ENCODE data around the gene TMEM106C. TPM values are rescaled to one million over a fixed set of nuclear protein-coding genes. Genes with fewer than 3 reads are reported as not detected.

The TMEM106C gene
- total RNA-seq (10 to 100 TPM; 31.1 to 87.5 (median 55.0) TPM), polyA plus RNA-seq (100 to 1,000 TPM in 1 of 2 donors, 10 to 100 TPM in 1; 52.0 to 110 TPM)
- long read RNA-seq, donor 1, transcript TMEM106C-202 (8 exons, 1,515 nt) = minor isoform, 10 of 312 reads
- long read RNA-seq, donor 1, transcript TMEM106C-201 (8 exons, 1,394 nt) = minor isoform, 75 of 312 reads
- long read RNA-seq, donor 1, transcript TMEM106C-220 (8 exons, 810 nt) = major isoform, 166 of 312 reads
- long read RNA-seq, donor 1, partial matches to known transcripts = 36 of 312 reads
- long read RNA-seq, donor 1, other reads (novel, unspliced or antisense) = 17 of 312 reads
- long read RNA-seq, donor 2, transcript TMEM106C-201 (8 exons, 1,394 nt) = minor isoform, 5 of 33 reads
- long read RNA-seq, donor 2, transcript TMEM106C-220 (8 exons, 810 nt) = major isoform, 24 of 33 reads
- long read RNA-seq, donor 2, partial matches to known transcripts = 0 of 33 reads
- long read RNA-seq, donor 2, other reads (novel, unspliced or antisense) = 0 of 33 reads
- long read RNA-seq, donor 3, transcript TMEM106C-220 (8 exons, 810 nt) = major isoform, 29 of 51 reads
- long read RNA-seq, donor 3, transcript TMEM106C-201 (8 exons, 1,394 nt) = minor isoform, 17 of 51 reads
- long read RNA-seq, donor 3, partial matches to known transcripts = 2 of 51 reads
- long read RNA-seq, donor 3, other reads (novel, unspliced or antisense) = 0 of 51 reads

- Histone ChIP-seq H3K27me3 (no peaks in the 10 kb centered on the region), H3K36me3 (no peaks in the 10 kb centered on the region), H3K4me1 (ENCODE audit: insufficient read depth) (peaks cover 4% of the 10 kb centered on the region), H3K27ac (peak within 1 kb of the TSS; percentile 73 to 86), H3K4me3 (peak within 1 kb of the TSS; percentile 81), H3K9me3 (no peaks in the 10 kb centered on the region)
- intact Hi-C loops (cut with DNase I) = no loop called here
- 0 to 1% (median 0%) methylated on average over 49 to 59 of the region's 59 CpGs for WGBS, 3 donors
- TF ChIP-seq EP300 (IDR thresholded peaks at IDR 0.05) (no peak), POLR2A (IDR thresholded peaks at IDR 0.05) (peak; percentile 28), CTCF (IDR thresholded peaks at IDR 0.05) (peak; percentile 94 to 96 (median 95))
- peak; percentile 90 to 97 (median 93) for DNase-seq
Observed at GRCh38 chr12:47963340-47964040, at the start of gene TMEM106C. Gene TMEM106C (plus strand): TSS chr12:47963596. CDS start chr12:47964237, 641 bp downstream.

GRCh38 chr12:47920913-47921312 is 42.5 kb upstream of the TMEM106C start:
- intact Hi-C loops (cut with DNase I) = no loop called here
- 59 to 67% (median 60%) methylated on average over 6 of the region's 6 CpGs for WGBS, 3 donors
- no peak for DNase-seq
- Histone ChIP-seq H3K27me3 (no peaks in the 10 kb centered on the region), H3K36me3 (no peaks in the 10 kb centered on the region), H3K9me3 (no peaks in the 10 kb centered on the region), H3K27ac (no peak overlapping the region), H3K4me3 (no peak overlapping the region), H3K4me1 (ENCODE audit: insufficient read depth) (no peaks in the 10 kb centered on the region)
- no peak for TF ChIP-seq EP300 (IDR thresholded peaks at IDR 0.05)
- TF ChIP-seq POLR2A (IDR thresholded peaks at IDR 0.05) = no peak
- TF ChIP-seq CTCF (IDR thresholded peaks at IDR 0.05) = no peak

GRCh38 chr12:47921907-47922306 is 41.5 kb upstream of the TMEM106C start:
- Histone ChIP-seq H3K36me3 (no peaks in the 10 kb centered on the region), H3K27ac (no peak overlapping the region), H3K27me3 (no peaks in the 10 kb centered on the region), H3K4me1 (ENCODE audit: insufficient read depth) (no peaks in the 10 kb centered on the region), H3K9me3 (no peaks in the 10 kb centered on the region), H3K4me3 (no peak overlapping the region)
- TF ChIP-seq CTCF (IDR thresholded peaks at IDR 0.05) = no peak
- no peak for TF ChIP-seq POLR2A (IDR thresholded peaks at IDR 0.05)
- TF ChIP-seq EP300 (IDR thresholded peaks at IDR 0.05) = no peak
- 45 to 56% (median 52%) methylated on average over 1 of the region's 1 CpG for whole genome bisulfite sequencing, 3 donors
- intact Hi-C loops (cut with DNase I) = loop anchor here in 1 of 4 donors (2.0 kb wide), 1 partner anchor 43 kb away; no protein-coding TSS in a partner anchor
- DNase-seq = no peak

GRCh38 chr12:47927346-47927745 is 36.0 kb upstream of the TMEM106C start:
- H3K27me3 ChIP-seq = no peaks in the 10 kb centered on the region
- no peak for DNase-seq
- TF ChIP-seq EP300 (IDR thresholded peaks at IDR 0.05) (no peak), CTCF (IDR thresholded peaks at IDR 0.05) (no peak), POLR2A (IDR thresholded peaks at IDR 0.05) (no peak)
- H3K4me3 ChIP-seq = no peak overlapping the region
- 87 to 91% (median 88%) methylated on average over 3 of the region's 3 CpGs for WGBS, 3 donors
- H3K36me3 ChIP-seq = no peaks in the 10 kb centered on the region
- H3K4me1 ChIP-seq (ENCODE audit: insufficient read depth) = no peaks in the 10 kb centered on the region
- no peaks in the 10 kb centered on the region for H3K9me3 ChIP-seq
- no peak overlapping the region for H3K27ac ChIP-seq
- intact Hi-C loops (cut with DNase I) = no loop called here

All from ovary (tissue), 10 donors.